Stimulated activated CD8-positive, alpha-beta memory T cell treated with anti-CD3 and anti-CD28 coated beads, Interleukin-4, amount 100 ng/mL, for 24 hours (primary cell): ENCODE data around the gene PHF12.
A peak's percentile ranks its signal among the peaks of the same experiment; 100 is the strongest.
"Not testable (repeated sequence)": the region's sequence is repeated elsewhere in the genome, so short reads cannot be mapped to it uniquely, and the experiment has no call there.

Source experiments
- DNase-seq: peaks from one replicate; pipeline ENCODE4 v3.0.0-alpha.2; 2020; ENCODE audit warnings: low read depth

The PHF12 gene

GRCh38 chr17:28929787-28930186 is 21.5 kb downstream of the PHF12 start:
- no peak for DNase-seq

- no peak for DNase-seq
Observed at GRCh38 chr17:28928061-28928460, 23.3 kb downstream of the PHF12 start.

GRCh38 chr17:28926786-28927185 is 24.5 kb downstream of the PHF12 start:
- DNase-seq = no peak

GRCh38 chr17:28926366-28926765 is 25.0 kb downstream of the PHF12 start:
- DNase-seq = no peak

DNA sequence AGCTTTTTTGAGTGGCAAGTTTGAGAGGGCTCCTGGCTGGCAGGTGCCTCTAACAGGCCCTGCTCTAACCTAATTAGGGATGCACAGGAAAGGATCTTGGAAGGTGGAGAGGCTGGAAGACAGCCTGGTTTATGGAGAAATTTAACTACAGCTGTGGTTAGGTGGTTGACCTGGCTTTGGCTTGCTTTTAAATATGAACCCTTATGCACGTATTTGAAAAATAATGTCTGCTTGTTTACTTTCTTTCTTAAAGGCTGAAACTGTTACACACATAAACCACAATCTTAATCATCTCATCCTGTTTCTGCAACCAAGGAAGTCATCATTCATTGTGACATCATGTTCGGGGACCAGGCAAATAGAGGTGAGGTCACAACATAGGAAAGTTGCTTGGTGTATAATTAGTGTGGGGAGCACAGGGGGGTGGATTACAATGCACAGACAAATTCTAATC is 25.4 kb downstream of the PHF12 start:
- DNase-seq = no peak

DNA sequence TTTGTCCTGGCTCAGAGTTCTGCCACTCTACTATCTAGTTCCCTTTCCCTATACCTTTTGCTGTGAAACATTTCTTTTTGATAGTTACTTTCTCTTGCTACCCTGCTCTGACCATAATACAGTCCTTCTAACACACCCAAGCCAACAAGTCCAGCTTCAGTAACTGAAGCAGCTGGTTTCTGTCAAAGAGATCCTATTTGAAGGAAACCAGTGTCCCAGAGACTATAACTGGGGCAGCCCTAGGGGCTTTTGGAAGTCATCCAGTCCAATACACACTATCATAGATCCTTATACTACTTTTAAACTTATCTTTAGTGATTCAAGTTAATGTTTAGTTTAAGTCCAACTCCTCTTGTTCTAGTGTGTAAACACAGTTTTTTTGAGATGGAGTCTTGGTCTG is 31.1 kb downstream of the PHF12 start:
- no peak for DNase-seq

- DNase-seq = no peak
Observed at GRCh38 chr17:28918295-28918694, 33.0 kb downstream of the PHF12 start.

- DNase-seq = no peak
Observed at GRCh38 chr17:28917465-28917864, 33.9 kb downstream of the PHF12 start.

DNA sequence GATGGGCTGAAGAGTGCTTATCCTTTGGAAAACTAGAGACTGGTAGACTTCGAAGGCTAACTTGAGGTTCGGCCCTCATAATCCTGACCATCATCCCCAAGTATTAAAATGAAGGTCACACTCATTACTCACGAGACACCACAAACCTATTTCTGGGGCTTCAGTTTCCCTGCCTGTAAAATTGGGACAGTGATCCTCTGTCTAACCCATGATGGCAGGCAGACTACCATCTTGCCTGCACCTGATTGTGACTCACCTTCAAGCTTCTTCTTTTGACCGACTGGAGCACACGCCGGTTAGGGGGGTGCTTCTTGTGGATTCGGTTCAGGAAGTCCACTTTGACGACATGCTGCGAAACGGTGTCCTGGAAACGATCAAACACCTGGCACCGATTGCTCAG is 34.3 kb downstream of the PHF12 start:
- DNase-seq = no peak

GRCh38 chr17:28916302-28916934 is 34.9 kb downstream of the PHF12 start:
- no peak for DNase-seq

- DNase-seq = no peak
Observed at GRCh38 chr17:28912938-28913333, 38.4 kb downstream of the PHF12 start.

- no peak for DNase-seq
Observed at GRCh38 chr17:28912281-28912937, 38.9 kb downstream of the PHF12 start.

GRCh38 chr17:28911411-28912045 is 39.8 kb downstream of the PHF12 start:
- no peak for DNase-seq

DNA sequence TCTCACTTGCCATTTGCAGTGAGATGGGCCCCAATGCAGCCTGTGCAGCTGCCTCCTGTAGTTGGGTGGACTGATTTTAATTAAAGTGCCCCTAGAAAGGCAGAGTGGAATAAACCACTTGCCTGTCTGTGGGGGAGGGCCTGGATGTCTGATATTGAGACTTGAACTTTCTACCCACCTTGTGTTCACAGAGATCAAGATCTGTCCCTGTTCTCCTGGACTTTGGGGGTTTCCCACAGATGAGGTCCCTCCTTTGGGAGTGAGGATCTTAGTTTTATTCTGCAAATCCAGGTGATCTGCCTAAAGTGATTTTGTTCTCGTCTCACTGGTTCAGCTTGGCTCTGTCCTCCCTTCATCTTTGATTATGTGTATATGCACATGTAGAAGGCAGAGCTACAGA is 40.8 kb downstream of the PHF12 start:
- no peak for DNase-seq

DNA sequence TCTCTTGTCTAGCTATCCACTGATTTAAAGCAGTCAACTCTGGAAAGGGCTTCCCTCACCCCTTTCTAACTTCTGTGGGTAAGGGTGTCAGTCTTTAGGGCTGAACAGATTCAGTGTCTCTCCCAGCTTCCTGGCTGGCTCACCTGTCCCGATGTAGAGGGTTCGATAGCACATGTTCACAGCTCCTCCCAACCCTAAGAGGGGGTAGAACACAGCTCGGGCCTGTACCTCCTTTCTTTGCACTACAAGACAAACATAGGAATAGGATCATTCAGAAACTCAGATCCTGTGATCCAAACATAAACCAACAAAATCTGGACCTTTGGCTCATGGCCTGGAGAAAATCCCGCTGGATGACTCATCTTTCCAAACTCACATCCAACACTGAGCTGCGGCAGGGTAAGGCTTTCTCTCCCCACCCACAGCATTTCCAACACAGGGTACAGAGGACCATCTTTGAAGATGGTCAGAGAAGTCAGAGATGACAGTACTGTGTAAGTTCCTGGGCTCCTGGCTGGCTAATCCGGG is 42.6 kb downstream of the PHF12 start:
- no peak for DNase-seq

GRCh38 chr17:28907709-28908475 is 43.4 kb downstream of the PHF12 start:
- no peak for DNase-seq

DNA sequence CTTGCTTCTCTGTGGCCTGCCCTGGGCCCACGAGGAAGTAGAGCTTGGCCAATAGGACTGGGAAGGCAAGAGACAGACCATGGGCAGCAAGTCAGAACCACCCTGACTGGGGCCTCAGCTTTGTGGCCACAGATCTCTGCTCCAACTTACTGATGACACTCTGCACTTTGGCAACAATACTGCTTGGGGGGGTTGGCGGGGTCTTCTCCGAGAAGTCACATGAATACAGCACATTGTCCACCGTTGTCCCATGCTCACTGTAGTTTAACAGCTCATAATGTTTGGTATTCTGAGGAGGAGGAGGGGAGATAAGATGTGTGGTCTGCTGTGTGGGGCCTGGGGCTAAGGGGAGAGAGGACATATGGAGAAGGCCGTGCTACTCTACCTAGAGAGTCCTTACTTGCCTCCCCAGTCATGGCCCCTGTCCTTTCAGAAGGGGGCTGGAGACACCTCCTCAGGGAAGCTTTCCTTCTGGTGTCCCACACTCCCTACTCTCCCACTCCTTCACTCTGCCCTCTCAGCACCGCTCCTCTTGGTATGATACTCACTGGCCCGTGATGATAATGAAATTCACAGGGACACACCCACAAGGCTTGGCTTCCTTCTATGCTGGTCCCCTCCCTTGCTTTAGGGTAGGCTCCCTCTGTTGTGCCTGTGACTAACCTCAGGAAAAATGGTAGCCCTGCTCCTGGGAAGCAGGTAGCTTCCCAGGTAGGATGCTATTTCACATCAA is 44.4 kb downstream of the PHF12 start:
- DNase-seq = no peak

- DNase-seq = no peak
Observed at GRCh38 chr17:28906276-28906675, 45.0 kb downstream of the PHF12 start.

GRCh38 chr17:28904800-28905199 is 46.5 kb downstream of the PHF12 start:
- DNase-seq = no peak

DNA sequence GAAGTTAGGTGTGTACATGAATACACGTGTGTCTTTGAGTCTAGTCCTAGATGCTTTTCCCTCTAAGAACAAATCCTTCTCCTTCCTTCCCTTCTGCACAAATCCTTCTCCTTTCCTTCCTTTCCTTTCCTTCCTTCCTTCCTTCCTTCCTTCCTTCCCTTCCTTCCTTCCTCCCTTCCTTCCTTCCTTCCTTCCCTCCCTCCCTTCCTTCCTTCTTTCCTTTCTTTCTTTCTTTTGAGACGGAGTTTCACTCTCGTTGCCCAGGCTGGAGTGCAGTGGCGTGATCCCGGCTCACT is 47.8 kb downstream of the PHF12 start:
- DNase-seq = not testable (repeated sequence)

DNA sequence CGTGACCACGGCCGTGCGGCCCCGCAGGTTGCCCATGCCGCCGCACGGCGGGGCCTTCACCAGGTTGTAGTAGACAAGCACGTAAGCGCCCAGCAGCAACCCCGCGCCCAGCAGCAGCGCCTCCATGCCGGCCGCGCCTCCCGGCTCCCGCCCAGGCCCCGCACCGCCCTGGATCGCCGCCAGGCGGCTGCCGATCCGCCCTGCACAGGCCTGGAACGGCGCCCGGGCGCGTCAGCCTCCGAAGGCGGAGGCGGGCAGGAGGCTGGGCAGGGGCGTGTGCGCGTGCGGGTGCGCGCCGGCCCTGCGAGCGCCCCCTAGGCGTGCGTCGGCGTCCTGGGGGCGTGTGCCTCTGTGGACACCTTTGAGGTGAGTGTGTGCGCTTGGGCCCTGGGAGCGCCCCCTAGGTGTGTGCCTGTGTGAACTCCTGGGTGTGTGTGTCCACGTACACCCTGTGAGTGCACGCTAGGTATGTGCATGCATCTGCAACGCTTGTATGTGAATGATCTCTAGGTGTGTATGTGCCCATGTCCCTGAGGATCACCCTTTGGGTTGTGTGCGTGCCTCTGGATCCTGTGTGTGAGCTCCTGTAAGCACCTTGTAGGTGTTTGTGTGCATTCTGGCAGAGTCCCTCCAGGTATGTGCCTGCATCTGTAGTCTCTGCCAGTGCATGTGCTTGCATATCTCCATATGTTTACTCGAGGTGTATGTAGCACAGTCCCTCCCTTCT is 48.3 kb downstream of the PHF12 start, which contains the start of gene DHRS13:
TSS of gene DHRS13 (minus strand) at position 261 of the 727 bp plus-strand sequence. CDS start at position 126, 135 bp downstream.
- peak; percentile 88 for DNase-seq
